Ureter (tissue), 1 donor: Measurements from ENCODE around the gene KL. TPM values are rescaled to one million over a fixed set of nuclear protein-coding genes. Genes with fewer than 3 reads are reported as not detected.

Experiments used
- DNase-seq: peaks from one replicate; pipeline ENCODE4 v3.0.0-alpha.2; 2020; ENCODE audit warnings: low spot score
- total RNA-seq: library from RNA; stranded (reverse); gene quantifications from one replicate; pipeline ENCODE4 v1.2.4, GENCODE V29; 2023
- donor health status: DM: yes; HTN: yes; CAD: no.

Gene KL
- total RNA-seq, 1 donor from 2014 or later: 3.6 TPM

GRCh38 chr13:33110713-33111413 is 94.6 kb downstream of the KL start:
- DNase-seq: peak; percentile 60

GRCh38 chr13:33111414-33112110 is 95.3 kb downstream of the KL start:
- DNase-seq: no peak

- no peak for DNase-seq
Observed at GRCh38 chr13:33112766-33113165, 96.5 kb downstream of the KL start.

GRCh38 chr13:33114146-33114545 is 97.9 kb downstream of the KL start:
- DNase-seq: no peak

GRCh38 chr13:33115274-33115673 is 99.1 kb downstream of the KL start:
- no peak for DNase-seq
